GM12878 (cell line): ENCODE results near the gene PRPSAP1. TPM values are rescaled to one million over a fixed set of nuclear protein-coding genes. Genes with fewer than 3 reads are reported as not detected.

Experiments used
- ATAC-seq: fragments of 200-7000 bp; cut with Tn5 transposase; 3 replicates; pipeline ENCODE4 v1.9.1; 2020; ENCODE audit warnings: mild to moderate bottlenecking, moderate library complexity
- BruUV-seq: library from RNA; stranded (reverse); fragments of 400-500 nt; replicated peaks from 2 replicates; lab custom pipeline; 2021; lab: Mats Ljungman, UMichigan
- CTCF ChIA-PET: fragments of 300-600 bp; sonication (Branson Sonifier 250); formaldehyde crosslinking; extraction: SDS; loops from one replicate; lab custom pipeline; 2021; ENCODE audit warnings: inconsistent platforms; lab: Yijun Ruan, JAX
- POLR2A ChIA-PET: fragments of 350-600 bp; formaldehyde crosslinking; extraction: SDS; loops from one replicate; lab custom pipeline; 2021; ENCODE audit warnings: inconsistent platforms; lab: Charles Lee
- RAD21 ChIA-PET: fragments of 300-600 bp; sonication (Branson Sonifier 250); formaldehyde crosslinking; loops from one replicate; lab custom pipeline; 2023; ENCODE audit warnings: antibody characterized with exemption; ENCODE audit not compliant: unreplicated experiment; lab: Charles Lee
- SMC1A ChIA-PET: fragments of 300-600 bp; sonication (Branson Sonifier 250); formaldehyde crosslinking; loops from one replicate; lab custom pipeline; 2023; ENCODE audit not compliant: unreplicated experiment, uncharacterized antibody; lab: Charles Lee
- DNase-seq: peaks from one replicate; pipeline ENCODE4 v3.0.0-alpha.2; 2011; ENCODE audit warnings: low read depth, low spot score
- FAIRE-seq: peaks from 3 replicates; lab custom pipeline; 2011; peaks lifted over from hg19 to GRCh38; lab: Jason Lieb, UNC
- H2AFZ ChIP-seq: 2 replicates; pipeline ENCODE4 v1.6.0; 2011; ENCODE audit warnings: low read depth, low read length, control low read depth; ENCODE audit not compliant: control insufficient read depth
- H3K27ac ChIP-seq: 2 replicates; pipeline ENCODE4 v1.5.1; 2011; ENCODE audit warnings: control low read depth; ENCODE audit not compliant: control insufficient read depth, insufficient read depth
- H3K27me3 ChIP-seq, 2 experiments: replicated peaks in 1 of 2; 2 replicates each; pipeline versions ENCODE4 v1.6.0 to v1.6.1; 2011; ENCODE audit warnings: low read length in 1 of 2; ENCODE audit not compliant: control insufficient read depth in 2 of 2, insufficient read depth in 2 of 2
- H3K36me3 ChIP-seq, 2 experiments: 2 replicates each; pipeline ENCODE4 v1.5.1; 2011; ENCODE audit warnings: low read length in 1 of 2; ENCODE audit not compliant: control insufficient read depth in 2 of 2, insufficient read depth in 2 of 2
- H3K4me1 ChIP-seq: 2 replicates; pipeline ENCODE4 v1.6.1; 2011; ENCODE audit warnings: mild to moderate bottlenecking, low read length, moderate library complexity, mixed read lengths; ENCODE audit not compliant: control insufficient read depth, insufficient read depth
- H3K4me2 ChIP-seq: 2 replicates; pipeline ENCODE4 v1.6.0; 2011; ENCODE audit warnings: control low read depth; ENCODE audit not compliant: control insufficient read depth, insufficient read depth
- H3K4me3 ChIP-seq: fragments of 200-600 bp; sonication (generic); 2 replicates; pipeline ENCODE4 v1.5.1; 2016
- H3K79me2 ChIP-seq: 2 replicates; pipeline ENCODE4 v1.6.0; 2011; ENCODE audit warnings: low read length; ENCODE audit not compliant: control insufficient read depth, insufficient read depth
- H3K9ac ChIP-seq: 2 replicates; pipeline ENCODE4 v1.8.0; 2011; ENCODE audit warnings: low read length, control low read depth, mixed read lengths; ENCODE audit not compliant: control insufficient read depth, insufficient read depth
- H3K9me3 ChIP-seq: replicated peaks from 3 replicates; pipeline ENCODE4 v1.5.1; 2011; ENCODE audit warnings: mild to moderate bottlenecking, low read length; ENCODE audit not compliant: control insufficient read depth, insufficient read depth
- H4K20me1 ChIP-seq: 2 replicates; pipeline ENCODE4 v1.6.0; 2011; ENCODE audit not compliant: control insufficient read depth, insufficient read depth
- BACH1 ChIP-seq: fragments of 450-650 bp; IDR thresholded peaks from 2 replicates; pipeline ENCODE4 v1.6.1; 2017; ENCODE audit warnings: mild to moderate bottlenecking, borderline replicate concordance
- EGR1 ChIP-seq, 2 experiments: IDR thresholded peaks; 1 replicate in 1 of 2; 2 replicates in 1 of 2; pipeline ENCODE4 v1.6.1; 2011 to 2012; ENCODE audit warnings: low read depth in 2 of 2, low read length in 2 of 2, borderline replicate concordance in 1 of 2, mild to moderate bottlenecking in 1 of 2, moderate library complexity in 1 of 2
- HDGF ChIP-seq: fragments of 450-650 bp; IDR thresholded peaks from 2 replicates; pipeline ENCODE4 v1.6.1; 2016; ENCODE audit warnings: antibody characterized with exemption
- POLR2AphosphoS2 ChIP-seq: IDR thresholded peaks from 2 replicates; pipeline ENCODE4 v1.6.1; 2011; ENCODE audit warnings: low read depth, mild to moderate bottlenecking, low read length, improper control_type of control experiment, moderate library complexity
- POU2F2 ChIP-seq: IDR thresholded peaks from 3 replicates; pipeline ENCODE4 v1.6.1; 2011; ENCODE audit warnings: low read depth, mild to moderate bottlenecking, low read length, borderline replicate concordance
- YY1 ChIP-seq: IDR thresholded peaks from 2 replicates; pipeline ENCODE4 v1.6.1; 2011; ENCODE audit warnings: low read depth, mild to moderate bottlenecking, low read length
- WGBS: methylation state at CpG from one replicate; pipeline ENCODE4 v1.1.6; 2016; ENCODE audit warnings: low lambda C conversion rate; ENCODE audit not compliant: insufficient replicate concordance, insufficient coverage; ENCODE audit errors: missing lambda C conversion rate; 5-methylcytosine and 5-hydroxymethylcytosine counted together
- in situ Hi-C: fragments of 300-500 bp; cut with MboI; formaldehyde crosslinking; loops from 9 replicates; pipeline ENCODE4 v1.14.3; 2018; ENCODE audit warnings: mixed read lengths
- intact Hi-C: fragments of 100-400 bp; cut with micrococcal nuclease; formaldehyde crosslinking; loops from one replicate; pipeline ENCODE4 v1.14.2; 2022; ENCODE audit not compliant: unreplicated experiment
- polyA plus RNA-seq, 11 experiments: library from polyadenylated mRNA; depleted of rRNA in 4 of 11; unstranded in 6 of 11; stranded (reverse) in 5 of 11; fragments of >200 nt; fragmentation: Nextera tagmentation in 4 of 11; fragmentation: Illumina TruSeq in 1 of 11; extraction: Ambion mirVana in 4 of 11; extraction: Trizol in 1 of 11; gene quantifications; 1 replicate in 1 of 11; 2 replicates in 10 of 11; pipeline versions ENCODE4 v1.2.1 to v1.2.3, GENCODE V29; 2011 to 2016; ENCODE audit warnings: inconsistent platforms in 2 of 11, missing spikeins in 2 of 11, low read depth in 1 of 11
- total RNA-seq, 4 experiments: library from RNA; depleted of rRNA in 3 of 4; stranded (reverse); fragments of >200 nt in 3 of 4; fragmentation: Illumina TruSeq in 1 of 4; extraction: Trizol in 1 of 4; gene quantifications; 2 replicates each; pipeline versions ENCODE4 v1.2.1 to v1.2.3, GENCODE V29; 2013 to 2021
- TF ChIP-seq, protein P1 (sequence below): IDR thresholded peaks from 2 replicates; pipeline ENCODE4 v1.6.1; 2011; ENCODE audit warnings: borderline replicate concordance, low read depth, mild to moderate bottlenecking, moderate library complexity, mixed read lengths, low read length; ENCODE audit not compliant: insufficient read depth; ENCODE audit errors: extremely low read length
- TF ChIP-seq, protein P2 (sequence below): fragments of 450-650 bp; conservative IDR thresholded peaks from 2 replicates; pipeline ENCODE4 v1.6.1; 2017; ENCODE audit warnings: mild to moderate bottlenecking, moderate library complexity
- TF ChIP-seq, protein P3 (sequence below): fragments of 450-650 bp; IDR thresholded peaks from 2 replicates; pipeline ENCODE4 v1.6.1; 2016; ENCODE audit warnings: mild to moderate bottlenecking
- TF ChIP-seq, protein P4 (sequence below): IDR thresholded peaks from 2 replicates; pipeline ENCODE4 v1.6.1; 2011; ENCODE audit warnings: low read depth, low read length, improper control_type of control experiment, borderline replicate concordance
- TF ChIP-seq, protein P5 (sequence below): fragments of 450-650 bp; IDR thresholded peaks from 2 replicates; pipeline ENCODE4 v1.6.1; 2016; ENCODE audit warnings: mild to moderate bottlenecking, moderate library complexity, borderline replicate concordance

PRPSAP1 gene
- total and polyA plus RNA-seq, 10 of the 15 experiments (the other 5 are each of a cell fraction or from before 2014, with no cell fraction given): 15.8 to 84.2 (median 44.2) TPM

DNA sequence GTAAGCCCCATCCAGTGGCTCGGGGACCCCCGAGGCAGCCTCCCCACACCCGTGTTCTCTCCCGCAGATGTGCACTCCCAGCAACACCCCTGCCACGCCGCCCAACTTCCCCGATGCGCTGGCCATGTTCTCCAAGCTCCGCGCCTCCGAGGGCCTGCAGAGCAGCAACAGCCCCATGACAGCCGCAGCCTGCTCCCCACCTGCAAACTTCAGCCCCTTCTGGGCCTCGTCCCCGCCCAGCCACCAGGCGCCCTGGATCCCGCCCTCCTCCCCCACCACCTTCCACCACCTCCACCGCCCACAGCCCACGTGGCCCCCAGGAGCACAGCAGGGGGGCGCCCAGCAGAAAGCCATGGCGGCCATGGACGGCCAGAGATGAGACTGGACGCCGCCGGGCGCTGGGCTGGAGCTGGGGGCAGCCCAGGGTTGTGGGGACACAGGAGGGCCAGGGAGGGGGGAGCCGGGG lies 83.6 kb downstream of the PRPSAP1 start:
- FAIRE-seq: no peak
- RAD21 ChIA-PET: interaction anchor here (1.0 to 18.5 kb wide), 9 partner anchors 9 to 147 kb away, joined by 3 to 419 read pairs (median 9); no protein-coding TSS in a partner anchor
- Histone ChIP-seq H3K79me2 (peaks cover 71% of the 10 kb centered on the region), H2AFZ (no peak overlapping the region), H3K9ac (peak overlapping the region; percentile 99), H4K20me1 (no peaks in the 10 kb centered on the region), H3K27ac (peak overlapping the region; percentile 99), H3K4me2 (peak overlapping the region; percentile 99), H3K4me3 (peak overlapping the region; percentile 84), H3K4me1 (peaks cover 48% of the 10 kb centered on the region), H3K36me3 (no peaks in the 10 kb centered on the region; a peak in 1 of 4 replicates), H3K27me3 (no peaks in the 10 kb centered on the region), H3K9me3 (no peaks in the 10 kb centered on the region)
- SMC1A ChIA-PET: interaction anchor here (0.9 to 10.2 kb wide), 12 partner anchors 9 to 145 kb away, joined by 3 to 152 read pairs (median 10); partner anchors contain the start of gene UBALD2
- intact Hi-C loops: no loop called here
- peak; percentile 9 for ATAC-seq
- POLR2A ChIA-PET: interaction anchor here (1.0 to 17.9 kb wide), 8 partner anchors 8 to 85 kb away, joined by 3 to 427 read pairs (median 5); partner anchors contain the start of genes RNF157 and UBALD2
- BruUV-seq: no TSS peak
- CTCF ChIA-PET: interaction anchor here (0.9 to 10.6 kb wide), 6 partner anchors 10 to 145 kb away, joined by 3 to 160 read pairs (median 8); no protein-coding TSS in a partner anchor
- DNase-seq: no peak
- in situ Hi-C loops: loop anchor here (25.0 kb wide), 2 partner anchors 1192 to 1892 kb away; partner anchors contain the start of gene SYNGR2
- WGBS: 2% methylated on average over 18 of the region's 26 CpGs
- TF ChIP-seq EGR1 (IDR thresholded peaks at IDR 0.05; ENCODE audit: borderline replicate concordance in 1 of 2, low read depth in 2 of 2, low read length in 2 of 2) (peak in 1 of 2 experiments; percentile 63; a peak in 2 of 3 replicates), POLR2AphosphoS2 (peak; percentile 3; the same call in 1 of the 2 replicates), YY1 (peak; percentile 87), HDGF (0 out of 2 replicates have a peak, but pooled peaks have one; percentile 6), POU2F2 (0 out of 3 replicates have a peak, but pooled peaks have one; percentile 12), BACH1 (peak; percentile 52; the same call in 1 of the 2 replicates)
- TF ChIP-seq, protein P1, sequence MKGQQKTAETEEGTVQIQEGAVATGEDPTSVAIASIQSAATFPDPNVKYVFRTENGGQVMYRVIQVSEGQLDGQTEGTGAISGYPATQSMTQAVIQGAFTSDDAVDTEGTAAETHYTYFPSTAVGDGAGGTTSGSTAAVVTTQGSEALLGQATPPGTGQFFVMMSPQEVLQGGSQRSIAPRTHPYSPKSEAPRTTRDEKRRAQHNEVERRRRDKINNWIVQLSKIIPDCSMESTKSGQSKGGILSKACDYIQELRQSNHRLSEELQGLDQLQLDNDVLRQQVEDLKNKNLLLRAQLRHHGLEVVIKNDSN: peak; percentile 81
- TF ChIP-seq, protein P2, sequence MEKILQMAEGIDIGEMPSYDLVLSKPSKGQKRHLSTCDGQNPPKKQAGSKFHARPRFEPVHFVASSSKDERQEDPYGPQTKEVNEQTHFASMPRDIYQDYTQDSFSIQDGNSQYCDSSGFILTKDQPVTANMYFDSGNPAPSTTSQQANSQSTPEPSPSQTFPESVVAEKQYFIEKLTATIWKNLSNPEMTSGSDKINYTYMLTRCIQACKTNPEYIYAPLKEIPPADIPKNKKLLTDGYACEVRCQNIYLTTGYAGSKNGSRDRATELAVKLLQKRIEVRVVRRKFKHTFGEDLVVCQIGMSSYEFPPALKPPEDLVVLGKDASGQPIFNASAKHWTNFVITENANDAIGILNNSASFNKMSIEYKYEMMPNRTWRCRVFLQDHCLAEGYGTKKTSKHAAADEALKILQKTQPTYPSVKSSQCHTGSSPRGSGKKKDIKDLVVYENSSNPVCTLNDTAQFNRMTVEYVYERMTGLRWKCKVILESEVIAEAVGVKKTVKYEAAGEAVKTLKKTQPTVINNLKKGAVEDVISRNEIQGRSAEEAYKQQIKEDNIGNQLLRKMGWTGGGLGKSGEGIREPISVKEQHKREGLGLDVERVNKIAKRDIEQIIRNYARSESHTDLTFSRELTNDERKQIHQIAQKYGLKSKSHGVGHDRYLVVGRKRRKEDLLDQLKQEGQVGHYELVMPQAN: 0 out of 2 replicates have a peak, but pooled peaks have one; percentile 12
- TF ChIP-seq, protein P3, sequence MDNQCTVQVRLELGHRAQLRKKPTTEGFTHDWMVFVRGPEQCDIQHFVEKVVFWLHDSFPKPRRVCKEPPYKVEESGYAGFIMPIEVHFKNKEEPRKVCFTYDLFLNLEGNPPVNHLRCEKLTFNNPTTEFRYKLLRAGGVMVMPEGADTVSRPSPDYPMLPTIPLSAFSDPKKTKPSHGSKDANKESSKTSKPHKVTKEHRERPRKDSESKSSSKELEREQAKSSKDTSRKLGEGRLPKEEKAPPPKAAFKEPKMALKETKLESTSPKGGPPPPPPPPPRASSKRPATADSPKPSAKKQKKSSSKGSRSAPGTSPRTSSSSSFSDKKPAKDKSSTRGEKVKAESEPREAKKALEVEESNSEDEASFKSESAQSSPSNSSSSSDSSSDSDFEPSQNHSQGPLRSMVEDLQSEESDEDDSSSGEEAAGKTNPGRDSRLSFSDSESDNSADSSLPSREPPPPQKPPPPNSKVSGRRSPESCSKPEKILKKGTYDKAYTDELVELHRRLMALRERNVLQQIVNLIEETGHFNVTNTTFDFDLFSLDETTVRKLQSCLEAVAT: no peak; the same call in 1 of the 2 replicates
- TF ChIP-seq, protein P4, sequence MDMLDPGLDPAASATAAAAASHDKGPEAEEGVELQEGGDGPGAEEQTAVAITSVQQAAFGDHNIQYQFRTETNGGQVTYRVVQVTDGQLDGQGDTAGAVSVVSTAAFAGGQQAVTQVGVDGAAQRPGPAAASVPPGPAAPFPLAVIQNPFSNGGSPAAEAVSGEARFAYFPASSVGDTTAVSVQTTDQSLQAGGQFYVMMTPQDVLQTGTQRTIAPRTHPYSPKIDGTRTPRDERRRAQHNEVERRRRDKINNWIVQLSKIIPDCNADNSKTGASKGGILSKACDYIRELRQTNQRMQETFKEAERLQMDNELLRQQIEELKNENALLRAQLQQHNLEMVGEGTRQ: peak; percentile 6; the same call in 1 of the 2 replicates
- TF ChIP-seq, protein P5, sequence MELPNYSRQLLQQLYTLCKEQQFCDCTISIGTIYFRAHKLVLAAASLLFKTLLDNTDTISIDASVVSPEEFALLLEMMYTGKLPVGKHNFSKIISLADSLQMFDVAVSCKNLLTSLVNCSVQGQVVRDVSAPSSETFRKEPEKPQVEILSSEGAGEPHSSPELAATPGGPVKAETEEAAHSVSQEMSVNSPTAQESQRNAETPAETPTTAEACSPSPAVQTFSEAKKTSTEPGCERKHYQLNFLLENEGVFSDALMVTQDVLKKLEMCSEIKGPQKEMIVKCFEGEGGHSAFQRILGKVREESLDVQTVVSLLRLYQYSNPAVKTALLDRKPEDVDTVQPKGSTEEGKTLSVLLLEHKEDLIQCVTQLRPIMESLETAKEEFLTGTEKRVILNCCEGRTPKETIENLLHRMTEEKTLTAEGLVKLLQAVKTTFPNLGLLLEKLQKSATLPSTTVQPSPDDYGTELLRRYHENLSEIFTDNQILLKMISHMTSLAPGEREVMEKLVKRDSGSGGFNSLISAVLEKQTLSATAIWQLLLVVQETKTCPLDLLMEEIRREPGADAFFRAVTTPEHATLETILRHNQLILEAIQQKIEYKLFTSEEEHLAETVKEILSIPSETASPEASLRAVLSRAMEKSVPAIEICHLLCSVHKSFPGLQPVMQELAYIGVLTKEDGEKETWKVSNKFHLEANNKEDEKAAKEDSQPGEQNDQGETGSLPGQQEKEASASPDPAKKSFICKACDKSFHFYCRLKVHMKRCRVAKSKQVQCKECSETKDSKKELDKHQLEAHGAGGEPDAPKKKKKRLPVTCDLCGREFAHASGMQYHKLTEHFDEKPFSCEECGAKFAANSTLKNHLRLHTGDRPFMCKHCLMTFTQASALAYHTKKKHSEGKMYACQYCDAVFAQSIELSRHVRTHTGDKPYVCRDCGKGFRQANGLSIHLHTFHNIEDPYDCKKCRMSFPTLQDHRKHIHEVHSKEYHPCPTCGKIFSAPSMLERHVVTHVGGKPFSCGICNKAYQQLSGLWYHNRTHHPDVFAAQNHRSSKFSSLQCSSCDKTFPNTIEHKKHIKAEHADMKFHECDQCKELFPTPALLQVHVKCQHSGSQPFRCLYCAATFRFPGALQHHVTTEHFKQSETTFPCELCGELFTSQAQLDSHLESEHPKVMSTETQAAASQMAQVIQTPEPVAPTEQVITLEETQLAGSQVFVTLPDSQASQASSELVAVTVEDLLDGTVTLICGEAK: no peak
